PC-3 (cell line): ENCODE measurements around the gene RAB5B. TPM values are rescaled to one million over a fixed set of nuclear protein-coding genes. Genes with fewer than 3 reads are reported as not detected.

ENCODE experiments used
- ATAC-seq: fragments of 200-7000 bp; cut with Tn5 transposase; 2 replicates; pipeline ENCODE4 v1.9.1; 2020; ENCODE audit warnings: mild to moderate bottlenecking, moderate library complexity
- BruUV-seq: library from RNA; stranded (reverse); fragments of 400-500 nt; replicated peaks from 2 replicates; lab custom pipeline; 2021; lab: Mats Ljungman, UMichigan
- CTCF ChIA-PET: fragments of 300-600 bp; sonication (Branson Sonifier 250); formaldehyde crosslinking; loops from one replicate; lab custom pipeline; 2022; ENCODE audit warnings: antibody characterized with exemption; lab: Charles Lee
- POLR2A ChIA-PET: fragments of 300-600 bp; sonication (Branson Sonifier 250); formaldehyde crosslinking; loops from one replicate; lab custom pipeline; 2022; ENCODE audit warnings: antibody characterized with exemption; ENCODE audit not compliant: unreplicated experiment; lab: Charles Lee
- DNase-seq: peaks from one replicate; pipeline ENCODE4 v3.0.0-alpha.2; 2015
- H2AFZ ChIP-seq: fragments of 300-600 bp; sonication (generic); 2 replicates; pipeline ENCODE4 v1.6.0; 2016; ENCODE audit warnings: antibody characterized with exemption, low read length
- H3F3A ChIP-seq: fragments of 300-600 bp; sonication (generic); one replicate; pipeline ENCODE4 v1.6.0; 2017; ENCODE audit warnings: antibody characterized with exemption, low read length, control low read depth, mild to moderate bottlenecking; ENCODE audit not compliant: unreplicated experiment
- H3K27ac ChIP-seq: fragments of 300-600 bp; sonication (generic); 2 replicates; pipeline ENCODE4 v1.5.1; 2016; ENCODE audit warnings: mild to moderate bottlenecking, low read length
- H3K27me3 ChIP-seq: fragments of 300-600 bp; sonication (generic); 2 replicates; pipeline ENCODE4 v1.6.1; 2016; ENCODE audit warnings: low read length, mixed read lengths
- H3K36me3 ChIP-seq: fragments of 300-600 bp; sonication (generic); 2 replicates; pipeline ENCODE4 v1.6.1; 2016; ENCODE audit warnings: low read depth, mixed run types, low read length, mixed read lengths
- H3K4me1 ChIP-seq: fragments of 300-600 bp; sonication (generic); 2 replicates; pipeline ENCODE4 v1.5.1; 2016; ENCODE audit warnings: low read length; ENCODE audit not compliant: insufficient read depth
- H3K4me2 ChIP-seq: fragments of 300-600 bp; sonication (generic); 2 replicates; pipeline ENCODE4 v1.6.0; 2016; ENCODE audit warnings: low read length
- H3K4me3 ChIP-seq: fragments of 300-600 bp; sonication (generic); 2 replicates; pipeline ENCODE4 v1.5.1; 2016; ENCODE audit warnings: mild to moderate bottlenecking, low read length, mixed read lengths
- H3K79me2 ChIP-seq: fragments of 300-600 bp; sonication (generic); 2 replicates; pipeline ENCODE4 v1.6.1; 2017; ENCODE audit warnings: low read length, mixed read lengths
- H3K9ac ChIP-seq: fragments of 300-600 bp; sonication (generic); 2 replicates; pipeline ENCODE4 v1.6.0; 2016; ENCODE audit warnings: mild to moderate bottlenecking, low read length
- H3K9me2 ChIP-seq: fragments of 300-600 bp; sonication (generic); replicated peaks from 2 replicates; pipeline ENCODE4 v1.6.1; 2016; ENCODE audit warnings: mixed run types, low read length, mixed read lengths
- H3K9me3 ChIP-seq: fragments of 300-600 bp; sonication (generic); 2 replicates; pipeline ENCODE4 v1.6.1; 2016; ENCODE audit warnings: low read length, mixed read lengths
- H4K20me1 ChIP-seq: fragments of 300-600 bp; sonication (generic); 2 replicates; pipeline ENCODE4 v1.6.1; 2016; ENCODE audit warnings: low read length, mixed read lengths
- CTCF ChIP-seq: fragments of 300-600 bp; sonication (generic); conservative IDR thresholded peaks from 2 replicates; pipeline ENCODE4 v1.5.1; 2017; ENCODE audit warnings: antibody characterized with exemption, low read depth, mild to moderate bottlenecking, low read length
- EZH2 ChIP-seq: fragments of 300-600 bp; sonication (generic); IDR thresholded peaks from one replicate; pipeline ENCODE4 v1.6.1; 2017; ENCODE audit warnings: antibody characterized with exemption, mild to moderate bottlenecking, low read length; ENCODE audit not compliant: unreplicated experiment
- EZH2phosphoT487 ChIP-seq: fragments of 300-600 bp; sonication (generic); IDR thresholded peaks from 2 replicates; pipeline ENCODE4 v1.6.1; 2018; ENCODE audit warnings: mild to moderate bottlenecking, antibody characterized with exemption, low read length, borderline replicate concordance
- intact Hi-C: fragments of 100-400 bp; cut with micrococcal nuclease; formaldehyde crosslinking; loops from 2 replicates; pipeline ENCODE4 v1.9.0; 2023
- total RNA-seq: library from RNA; depleted of rRNA; stranded (reverse); fragments of >200 nt; gene quantifications from 2 replicates; pipeline ENCODE4 v1.2.3, GENCODE V29; 2014

The RAB5B gene
- total RNA-seq, 1 experiment from 2014 or later, result 48.8 TPM

GRCh38 chr12:55957106-55957859 lies 16.6 kb upstream of the RAB5B start:
- Histone ChIP-seq H3K27me3 (no peaks in the 10 kb centered on the region), H3K36me3 (peaks cover 3% of the 10 kb centered on the region; the same call in 1 of the 2 replicates), H3K27ac (no peak overlapping the region), H3K4me1 (peaks cover 27% of the 10 kb centered on the region), H3K9me2 (no peaks in the 10 kb centered on the region), H3K79me2 (no peaks in the 10 kb centered on the region), H3K4me2 (no peak overlapping the region), H4K20me1 (no peaks in the 10 kb centered on the region), H3K4me3 (no peak overlapping the region), H2AFZ (no peak overlapping the region), H3K9me3 (no peaks in the 10 kb centered on the region), H3K9ac (no peak overlapping the region), H3F3A (peaks cover 6% of the 10 kb centered on the region)
- no peak for TF ChIP-seq CTCF
- no peak for TF ChIP-seq EZH2phosphoT487
- no peak for TF ChIP-seq EZH2
- no TSS peak for BruUV-seq
- peak; percentile 34 for DNase-seq
- intact Hi-C loops, result no loop called here
- ChIA-PET POLR2A (no interaction called here), CTCF (interaction anchor here (1.0 kb wide), 1 partner anchor 17 kb away, joined by 3 read pairs; the partner anchor contains the start of gene RAB5B)
- ATAC-seq, result no peak

- Histone ChIP-seq H3K36me3 (no peaks in the 10 kb centered on the region), H3K79me2 (peaks cover 21% of the 10 kb centered on the region), H3K4me2 (no peak overlapping the region), H3K4me1 (peaks cover 19% of the 10 kb centered on the region), H3K9me3 (no peaks in the 10 kb centered on the region), H2AFZ (no peak overlapping the region), H3F3A (no peaks in the 10 kb centered on the region), H3K9ac (no peak overlapping the region), H3K27ac (no peak overlapping the region), H3K9me2 (no peaks in the 10 kb centered on the region), H3K27me3 (no peaks in the 10 kb centered on the region), H3K4me3 (no peak overlapping the region), H4K20me1 (no peaks in the 10 kb centered on the region)
- no peak for TF ChIP-seq EZH2phosphoT487
- no peak for TF ChIP-seq EZH2
- TF ChIP-seq CTCF, result no peak
- ATAC-seq, result no peak
- no peak for DNase-seq
- intact Hi-C loops, result no loop called here
- POLR2A ChIA-PET, result no interaction called here
- CTCF ChIA-PET, result no interaction called here
- no TSS peak for BruUV-seq
Observed at GRCh38 chr12:55963760-55964159, 10.1 kb upstream of the RAB5B start.

GRCh38 chr12:55965240-55965639 lies 8.6 kb upstream of the RAB5B start:
- no TSS peak for BruUV-seq
- Histone ChIP-seq H4K20me1 (no peaks in the 10 kb centered on the region), H3K4me3 (no peak overlapping the region), H3K36me3 (no peaks in the 10 kb centered on the region), H3K27ac (no peak overlapping the region), H3K4me2 (no peak overlapping the region), H3K9me3 (no peaks in the 10 kb centered on the region), H3K27me3 (no peaks in the 10 kb centered on the region), H3K9ac (no peak overlapping the region), H3F3A (no peaks in the 10 kb centered on the region), H3K9me2 (no peaks in the 10 kb centered on the region), H3K4me1 (peaks cover 19% of the 10 kb centered on the region), H2AFZ (no peak overlapping the region), H3K79me2 (peaks cover 25% of the 10 kb centered on the region)
- ATAC-seq, result no peak
- DNase-seq, result no peak
- ChIA-PET CTCF (interaction anchor here (0.6 kb wide), 1 partner anchor 447 kb away, joined by 3 read pairs; no protein-coding TSS in a partner anchor), POLR2A (no interaction called here)
- TF ChIP-seq EZH2 (no peak), CTCF (no peak), EZH2phosphoT487 (no peak)
- intact Hi-C loops, result no loop called here
